PFSK-1 (cell line): ENCODE measurements around the gene SLC35E3. TPM values are rescaled to one million over a fixed set of nuclear protein-coding genes. Genes with fewer than 3 reads are reported as not detected.
A peak's percentile ranks its signal among the peaks of the same experiment; 100 is the strongest.

Experiments
- FOXP2 ChIP-seq: optimal IDR thresholded peaks from 2 replicates; pipeline ENCODE3; 2011; ENCODE audit warnings: borderline replicate concordance, control low read depth, inconsistent platforms; ENCODE audit not compliant: insufficient read depth; ENCODE audit errors: extremely low read length, extremely low read depth
- POLR2AphosphoS5 ChIP-seq: IDR thresholded peaks from 2 replicates; pipeline ENCODE4 v1.6.1; 2012; ENCODE audit warnings: low read depth, mild to moderate bottlenecking, control low read depth, low read length, moderate library complexity
- REST ChIP-seq, 2 experiments: IDR thresholded peaks; 2 replicates each; pipeline versions ENCODE4 v1.6.1 to v1.8.0; 2011 to 2012; ENCODE audit warnings: low read depth in 2 of 2, low read length in 2 of 2, control low read depth in 1 of 2, inconsistent platforms in 1 of 2, mild to moderate bottlenecking in 1 of 2, moderate library complexity in 1 of 2; ENCODE audit not compliant: insufficient read depth in 1 of 2
- SIN3A ChIP-seq: IDR thresholded peaks from 2 replicates; pipeline ENCODE4 v1.6.1; 2012; ENCODE audit warnings: mild to moderate bottlenecking, low read length, moderate library complexity, borderline replicate concordance; ENCODE audit not compliant: insufficient read depth
- TAF1 ChIP-seq: IDR thresholded peaks from 2 replicates; pipeline ENCODE4 v1.6.1; 2012; ENCODE audit warnings: low read length, control low read depth, borderline replicate concordance; ENCODE audit not compliant: insufficient read depth
- polyA plus RNA-seq: library from polyadenylated mRNA; unstranded; fragments of >200 nt; gene quantifications from one replicate; pipeline ENCODE4 v1.2.1, GENCODE V29; 2012; ENCODE audit warnings: low read depth, missing spikeins; ENCODE audit not compliant: insufficient read length

The SLC35E3 gene
- 3.5 TPM for polyA plus RNA-seq

- TF ChIP-seq FOXP2 (peak; percentile 73), REST (IDR thresholded peaks at IDR 0.05; ENCODE audit: insufficient read depth in 1 of 2, low read depth in 2 of 2, low read length in 2 of 2) (0 out of 4 replicates have a peak, but pooled peaks of 1 of the 2 experiments have one; percentile 42), POLR2AphosphoS5 (peak; percentile 86), SIN3A (peak; percentile 75; the same call in 1 of the 2 replicates), TAF1 (no peak)
Observed at GRCh38 chr12:68745904-68746571, at the start of gene SLC35E3. Gene SLC35E3 (plus strand): TSS chr12:68746176. CDS start chr12:68746378, 202 bp downstream.

GRCh38 chr12:68699486-68699885, 46.5 kb upstream of the SLC35E3 start:
- TF ChIP-seq POLR2AphosphoS5 (no peak), TAF1 (no peak), REST (IDR thresholded peaks at IDR 0.05; ENCODE audit: insufficient read depth in 1 of 2, low read depth in 2 of 2, low read length in 2 of 2) (no peak), FOXP2 (no peak), SIN3A (no peak)

- no peak for TF ChIP-seq REST (IDR thresholded peaks at IDR 0.05; ENCODE audit: insufficient read depth in 1 of 2, low read depth in 2 of 2, low read length in 2 of 2)
- no peak for TF ChIP-seq SIN3A
- no peak for TF ChIP-seq POLR2AphosphoS5
Observed at GRCh38 chr12:68727776-68728175, 18.2 kb upstream of the SLC35E3 start.

- TF ChIP-seq FOXP2 = no peak
- no peak for TF ChIP-seq SIN3A
- TF ChIP-seq TAF1 = no peak
Observed at GRCh38 chr12:68733661-68734071, 12.3 kb upstream of the SLC35E3 start.

GRCh38 chr12:68739891-68740290, 6.1 kb upstream of the SLC35E3 start:
- TF ChIP-seq POLR2AphosphoS5 = no peak

GRCh38 chr12:68743356-68743755, 2.6 kb upstream of the SLC35E3 start:
- no peak for TF ChIP-seq POLR2AphosphoS5
- no peak for TF ChIP-seq SIN3A
- no peak for TF ChIP-seq TAF1
- no peak for TF ChIP-seq FOXP2
- no peak for TF ChIP-seq REST (IDR thresholded peaks at IDR 0.05; ENCODE audit: insufficient read depth in 1 of 2, low read depth in 2 of 2, low read length in 2 of 2)
